NCI-H187 treated with DMSO at 0.1 percent for 48 hours (cell line): ENCODE data around the gene MAP3K7CL.

Experiments used
- DNase-seq: peaks from one replicate; lab custom pipeline; 2025; lab: John Stamatoyannopoulos, UW

MAP3K7CL gene

DNA sequence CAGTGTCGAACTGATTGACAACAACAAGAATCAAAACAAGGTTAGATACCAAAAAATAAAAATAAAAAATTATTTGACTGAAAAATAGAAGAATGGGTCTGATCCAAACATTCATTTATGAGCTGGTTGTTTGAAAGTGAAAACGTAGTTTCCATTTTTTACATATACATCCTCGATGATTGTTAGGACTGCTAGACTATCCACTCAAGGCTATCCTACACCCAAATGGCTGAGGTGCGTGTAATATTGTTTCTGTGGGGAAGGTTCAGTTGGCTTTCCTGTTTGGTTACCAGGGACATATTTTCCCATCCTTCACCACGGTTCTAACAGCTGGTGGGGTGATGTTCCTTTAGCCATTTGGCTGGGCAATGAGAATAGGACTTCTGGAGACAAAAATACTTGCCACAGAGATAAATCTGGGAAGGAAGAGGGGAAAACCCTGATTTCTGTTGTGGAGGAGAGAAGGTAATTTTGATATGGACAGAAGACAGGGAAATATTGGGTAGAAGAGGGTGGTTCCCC lies 66.3 kb downstream of the MAP3K7CL start:
- DNase-seq: no peak

DNA sequence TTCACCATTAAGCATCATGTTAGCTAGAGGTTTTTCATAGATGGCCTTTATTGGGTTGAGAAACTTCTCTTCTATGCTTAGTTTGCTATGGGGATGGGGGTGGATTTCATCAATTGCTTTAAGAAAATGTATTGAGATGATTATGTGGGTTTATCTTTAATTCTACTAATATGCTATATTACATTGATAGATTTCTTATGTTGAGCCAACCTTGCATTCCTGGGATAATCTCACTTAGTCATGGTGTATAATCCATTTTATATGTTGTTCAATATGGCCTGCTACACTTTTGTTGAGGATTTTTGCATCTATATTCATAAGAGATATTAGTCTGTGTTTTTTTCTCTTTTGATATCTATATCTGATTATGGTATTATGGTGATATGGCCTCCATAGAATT lies 70.7 kb downstream of the MAP3K7CL start:
- DNase-seq: no peak

DNA sequence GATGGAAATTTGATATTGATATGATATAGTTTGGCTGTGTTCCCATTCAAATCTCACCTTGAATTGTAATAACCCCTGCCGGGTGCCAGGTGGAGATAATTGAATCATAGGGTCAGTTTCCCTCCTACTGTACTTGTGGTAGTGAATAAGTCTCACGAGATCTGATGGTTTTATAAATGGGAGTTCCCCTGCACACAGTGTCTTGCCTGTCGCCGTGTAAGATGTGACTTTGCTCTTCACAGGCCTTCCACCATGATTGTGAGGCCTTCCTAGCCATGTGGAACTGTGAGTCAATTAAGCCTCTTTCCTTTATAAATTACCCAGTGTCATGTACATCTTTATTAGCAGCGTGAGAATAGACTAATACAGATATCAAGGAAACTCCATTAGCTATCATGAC lies 74.6 kb downstream of the MAP3K7CL start:
- DNase-seq: no peak

DNA sequence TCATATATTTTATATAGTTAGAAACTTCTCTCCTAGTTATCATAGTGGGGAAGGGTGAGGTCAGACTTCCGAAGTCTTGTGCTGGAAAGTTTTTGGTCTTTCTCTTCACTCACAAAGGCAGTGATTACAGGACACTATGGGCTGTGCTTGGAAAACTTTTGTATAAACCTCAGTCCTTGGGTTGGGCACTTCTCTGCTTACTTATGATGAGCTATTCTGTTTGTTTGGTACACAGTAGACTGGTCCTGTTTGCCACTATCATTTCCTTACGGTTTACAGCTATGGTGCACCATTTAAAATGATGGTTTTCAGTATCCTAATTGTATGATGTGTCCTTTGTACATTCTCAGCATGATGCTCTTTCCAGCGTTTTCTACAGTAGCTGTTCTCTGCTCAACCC lies 75.5 kb downstream of the MAP3K7CL start:
- DNase-seq: no peak

DNA sequence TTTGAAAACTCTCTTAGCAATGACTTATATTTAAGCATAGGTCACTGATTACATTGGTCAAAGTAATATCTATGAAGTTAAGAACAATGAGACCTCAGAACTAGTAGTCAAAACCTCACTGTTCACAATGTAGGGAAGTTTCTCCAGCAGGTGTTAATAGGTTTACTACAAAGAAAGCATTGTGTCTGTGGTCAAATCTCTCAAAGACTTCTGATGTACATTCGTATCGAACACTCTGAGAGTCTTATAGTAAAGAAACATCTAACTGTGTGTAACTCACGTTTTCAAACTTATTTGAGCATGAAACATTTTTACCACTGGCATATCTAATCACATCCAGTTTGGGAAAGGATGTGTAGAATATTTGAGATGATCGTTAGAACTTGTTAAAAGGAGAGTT lies 76.0 kb downstream of the MAP3K7CL start:
- DNase-seq: no peak

- DNase-seq: no peak
Measured at GRCh38 chr21:29207201-29207600, 76.8 kb downstream of the MAP3K7CL start.

- no peak for DNase-seq
Measured at GRCh38 chr21:29208044-29208681, 77.7 kb downstream of the MAP3K7CL start.

- no peak for DNase-seq
Measured at GRCh38 chr21:29208682-29209059, 78.2 kb downstream of the MAP3K7CL start.

DNA sequence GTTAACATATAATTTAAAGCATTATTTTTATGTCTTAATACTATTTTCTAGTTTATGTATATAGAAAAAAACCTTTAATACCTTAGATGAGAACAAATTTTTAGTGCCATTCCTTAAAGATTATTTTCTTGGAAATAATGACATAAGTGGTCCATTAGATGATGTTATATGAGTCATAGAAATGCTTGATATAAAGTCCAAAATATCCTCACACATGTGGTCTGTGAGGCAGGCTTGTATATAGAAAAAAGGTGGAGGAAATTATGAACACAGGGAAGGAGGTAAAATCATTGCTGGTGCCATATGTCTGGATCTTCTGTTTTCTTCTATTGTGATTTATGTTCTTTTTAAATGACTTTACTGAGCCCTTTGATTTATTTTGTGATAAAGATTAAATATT lies 79.3 kb downstream of the MAP3K7CL start:
- DNase-seq: no peak

DNA sequence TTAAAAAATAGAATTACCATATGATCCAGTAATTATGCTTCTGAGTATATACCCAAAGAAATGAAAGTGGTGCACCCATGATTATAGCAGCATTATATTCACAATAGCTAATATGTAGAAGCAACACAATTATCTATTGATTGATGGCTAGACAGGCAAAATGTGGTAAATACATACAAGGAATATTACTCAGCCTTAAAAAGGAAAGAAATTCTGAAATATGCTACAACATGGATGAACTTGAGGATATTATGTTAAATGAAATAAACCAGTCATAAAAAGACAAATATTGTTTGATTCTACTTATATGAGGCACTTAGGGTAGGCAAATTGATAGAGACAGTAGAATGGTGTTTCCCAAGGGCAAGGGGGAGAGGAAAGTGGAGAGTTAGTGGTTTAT lies 80.8 kb downstream of the MAP3K7CL start:
- no peak for DNase-seq

GRCh38 chr21:29212446-29212845 lies 82.0 kb downstream of the MAP3K7CL start:
- no peak for DNase-seq

GRCh38 chr21:29213513-29214385 lies 83.3 kb downstream of the MAP3K7CL start:
- DNase-seq: no peak

DNA sequence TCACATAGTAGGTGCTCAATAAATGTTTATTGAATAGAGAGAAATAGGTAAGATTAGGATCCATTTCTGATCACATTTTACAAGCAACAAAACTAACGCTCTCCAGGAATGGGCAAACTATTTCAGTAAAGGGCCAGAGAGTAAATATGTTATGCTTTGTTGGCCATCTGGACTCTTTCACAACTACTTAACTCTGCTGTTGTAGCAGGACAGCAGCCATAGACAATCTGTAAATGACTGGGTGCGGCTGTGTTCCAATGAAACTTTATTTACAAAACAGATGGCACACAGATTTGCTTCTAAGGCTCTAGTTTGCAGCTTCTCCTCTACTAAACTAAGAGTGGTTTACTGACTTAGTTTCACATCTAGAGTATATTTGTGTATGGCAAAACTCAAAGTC lies 85.3 kb downstream of the MAP3K7CL start:
- DNase-seq: no peak

DNA sequence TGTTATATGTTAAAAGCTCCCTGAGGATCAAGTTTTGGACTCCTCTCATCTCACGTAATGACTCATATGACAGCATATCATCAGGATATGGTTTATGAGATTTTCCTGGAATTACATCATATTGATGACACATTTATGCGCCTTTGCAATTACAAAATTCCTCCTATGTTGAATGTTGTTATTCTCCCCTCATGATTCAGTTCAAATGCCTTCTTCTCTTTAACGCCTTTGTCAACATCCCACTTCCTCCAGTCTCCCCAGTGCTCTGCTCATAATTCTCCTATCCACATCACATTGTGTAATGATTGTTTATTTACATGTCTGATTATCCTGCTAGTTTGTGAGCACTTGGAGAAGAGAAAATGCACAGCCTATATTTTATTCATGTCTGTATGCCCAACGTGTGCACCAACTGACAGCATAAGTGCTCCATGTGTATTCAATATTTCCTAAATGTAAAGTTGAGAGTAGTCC lies 87.4 kb downstream of the MAP3K7CL start:
- DNase-seq: no peak

DNA sequence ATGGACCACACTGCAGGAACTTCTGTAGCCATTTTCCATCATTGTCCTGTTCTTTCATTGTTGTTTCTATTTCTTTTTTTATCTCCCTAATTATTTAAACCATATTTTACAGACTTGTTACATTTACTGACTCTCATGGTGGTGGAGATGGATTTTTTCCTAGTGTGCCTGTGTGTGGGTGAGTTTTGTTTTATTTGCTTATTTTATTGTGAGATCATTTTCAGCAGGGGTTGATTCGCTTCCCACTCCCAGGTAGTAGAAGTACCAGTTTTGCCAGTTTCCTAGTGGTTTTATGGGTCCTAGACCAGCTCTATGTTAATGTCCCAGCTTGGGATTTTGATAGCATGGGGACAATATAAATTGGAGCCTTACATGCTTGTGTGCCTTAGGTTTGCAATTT lies 88.3 kb downstream of the MAP3K7CL start:
- no peak for DNase-seq

GRCh38 chr21:29219165-29219770 lies 88.8 kb downstream of the MAP3K7CL start:
- DNase-seq: no peak

DNA sequence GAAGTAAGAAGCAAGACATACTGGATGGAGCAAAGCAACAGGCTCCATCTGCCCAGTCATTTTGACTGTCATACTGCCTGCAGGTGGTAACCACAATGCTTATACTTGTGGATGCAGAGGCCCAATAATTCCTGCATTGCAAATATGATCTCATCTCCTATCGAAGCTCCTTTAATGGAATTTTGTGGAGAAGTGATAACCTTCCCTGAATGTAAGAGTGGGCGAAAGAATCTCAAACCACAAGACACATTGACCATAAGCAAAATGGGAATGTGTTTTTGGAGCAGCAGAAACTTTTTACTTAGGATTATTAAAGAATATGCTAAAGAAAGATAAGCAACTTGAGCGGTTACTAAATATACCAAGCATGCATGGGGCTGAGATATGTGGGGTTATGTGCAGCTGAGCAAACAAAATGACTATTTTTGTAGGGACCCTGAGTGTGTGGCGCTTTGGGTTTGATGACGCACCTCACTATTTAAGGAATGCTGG lies 90.9 kb downstream of the MAP3K7CL start:
- no peak for DNase-seq

DNA sequence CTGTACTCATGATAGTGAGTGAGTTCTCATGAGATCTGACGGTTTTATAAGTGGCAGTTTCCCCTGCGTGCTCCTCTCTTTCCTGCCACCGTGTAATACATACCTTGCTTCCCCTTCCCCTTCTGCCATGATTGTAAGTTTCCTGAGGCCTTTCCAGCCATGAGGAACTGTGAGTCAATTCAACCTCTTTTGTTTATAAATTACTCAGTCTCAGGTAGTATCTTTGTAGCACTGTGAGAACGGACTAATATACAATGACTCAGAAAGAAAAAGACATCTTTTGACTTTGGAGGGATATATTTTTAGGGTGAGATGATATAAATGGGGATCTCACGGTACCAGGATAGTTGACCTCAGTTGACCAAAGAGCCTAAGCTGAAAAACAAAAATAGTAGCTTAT lies 93.6 kb downstream of the MAP3K7CL start:
- no peak for DNase-seq
